H1 (cell line): ENCODE measurements around the gene ZNF776. TPM values are rescaled to one million over a fixed set of nuclear protein-coding genes. Genes with fewer than 3 reads are reported as not detected.

Source experiments
- polyA plus RNA-seq, 7 experiments: library from polyadenylated mRNA; depleted of rRNA in 3 of 7; stranded (reverse) in 5 of 7; unstranded in 2 of 7; fragments of >200 nt in 5 of 7; fragments of 200-250 nt in 2 of 7; gene quantifications; 1 replicate in 5 of 7; 2 replicates in 1 of 7; 4 replicates in 1 of 7; pipeline versions ENCODE4 v1.2.1 to v1.2.3, GENCODE V29; 2011 to 2013; ENCODE audit warnings: missing spikeins in 2 of 7, mixed read lengths in 2 of 7
- total RNA-seq: library from RNA; stranded (reverse); fragmentation: NEBNext Ultra II Directional; extraction: Animal tissue kit (Norgen Biotek cat#: 25700); gene quantifications from 2 replicates; pipeline ENCODE4 v1.2.1, GENCODE V29; 2021
- TF ChIP-seq, protein P1 (sequence below): fragments of 300-600 bp; sonication (generic); IDR thresholded peaks from 2 replicates; pipeline ENCODE4 v1.7.1; 2012; ENCODE audit warnings: low read length, moderate library complexity, mild to moderate bottlenecking, inconsistent platforms; ENCODE audit not compliant: insufficient replicate concordance

ZNF776 gene
- total and polyA plus RNA-seq, 2 of the 8 experiments (the other 6 are each of a cell fraction or from before 2014, with no cell fraction given): 7.8 to 20.5 TPM

DNA sequence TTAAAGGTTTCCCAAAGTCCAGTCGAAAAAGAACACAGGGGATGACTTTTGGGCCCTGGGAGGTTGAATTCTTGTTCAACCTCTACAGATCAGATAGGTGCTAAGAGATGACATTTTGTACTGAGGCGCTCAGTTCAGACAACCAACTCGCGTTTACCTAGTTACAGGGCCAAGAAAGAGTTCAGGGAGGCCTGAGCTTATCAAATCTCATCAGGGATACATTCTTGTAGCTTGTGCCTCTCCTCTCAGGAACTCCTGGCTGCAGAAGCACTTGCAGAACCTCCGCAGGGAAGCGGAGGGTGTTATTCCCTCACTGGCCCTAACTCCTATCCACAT lies 825 bp downstream of the ZNF776 start (continued):
- TF ChIP-seq, protein P1, sequence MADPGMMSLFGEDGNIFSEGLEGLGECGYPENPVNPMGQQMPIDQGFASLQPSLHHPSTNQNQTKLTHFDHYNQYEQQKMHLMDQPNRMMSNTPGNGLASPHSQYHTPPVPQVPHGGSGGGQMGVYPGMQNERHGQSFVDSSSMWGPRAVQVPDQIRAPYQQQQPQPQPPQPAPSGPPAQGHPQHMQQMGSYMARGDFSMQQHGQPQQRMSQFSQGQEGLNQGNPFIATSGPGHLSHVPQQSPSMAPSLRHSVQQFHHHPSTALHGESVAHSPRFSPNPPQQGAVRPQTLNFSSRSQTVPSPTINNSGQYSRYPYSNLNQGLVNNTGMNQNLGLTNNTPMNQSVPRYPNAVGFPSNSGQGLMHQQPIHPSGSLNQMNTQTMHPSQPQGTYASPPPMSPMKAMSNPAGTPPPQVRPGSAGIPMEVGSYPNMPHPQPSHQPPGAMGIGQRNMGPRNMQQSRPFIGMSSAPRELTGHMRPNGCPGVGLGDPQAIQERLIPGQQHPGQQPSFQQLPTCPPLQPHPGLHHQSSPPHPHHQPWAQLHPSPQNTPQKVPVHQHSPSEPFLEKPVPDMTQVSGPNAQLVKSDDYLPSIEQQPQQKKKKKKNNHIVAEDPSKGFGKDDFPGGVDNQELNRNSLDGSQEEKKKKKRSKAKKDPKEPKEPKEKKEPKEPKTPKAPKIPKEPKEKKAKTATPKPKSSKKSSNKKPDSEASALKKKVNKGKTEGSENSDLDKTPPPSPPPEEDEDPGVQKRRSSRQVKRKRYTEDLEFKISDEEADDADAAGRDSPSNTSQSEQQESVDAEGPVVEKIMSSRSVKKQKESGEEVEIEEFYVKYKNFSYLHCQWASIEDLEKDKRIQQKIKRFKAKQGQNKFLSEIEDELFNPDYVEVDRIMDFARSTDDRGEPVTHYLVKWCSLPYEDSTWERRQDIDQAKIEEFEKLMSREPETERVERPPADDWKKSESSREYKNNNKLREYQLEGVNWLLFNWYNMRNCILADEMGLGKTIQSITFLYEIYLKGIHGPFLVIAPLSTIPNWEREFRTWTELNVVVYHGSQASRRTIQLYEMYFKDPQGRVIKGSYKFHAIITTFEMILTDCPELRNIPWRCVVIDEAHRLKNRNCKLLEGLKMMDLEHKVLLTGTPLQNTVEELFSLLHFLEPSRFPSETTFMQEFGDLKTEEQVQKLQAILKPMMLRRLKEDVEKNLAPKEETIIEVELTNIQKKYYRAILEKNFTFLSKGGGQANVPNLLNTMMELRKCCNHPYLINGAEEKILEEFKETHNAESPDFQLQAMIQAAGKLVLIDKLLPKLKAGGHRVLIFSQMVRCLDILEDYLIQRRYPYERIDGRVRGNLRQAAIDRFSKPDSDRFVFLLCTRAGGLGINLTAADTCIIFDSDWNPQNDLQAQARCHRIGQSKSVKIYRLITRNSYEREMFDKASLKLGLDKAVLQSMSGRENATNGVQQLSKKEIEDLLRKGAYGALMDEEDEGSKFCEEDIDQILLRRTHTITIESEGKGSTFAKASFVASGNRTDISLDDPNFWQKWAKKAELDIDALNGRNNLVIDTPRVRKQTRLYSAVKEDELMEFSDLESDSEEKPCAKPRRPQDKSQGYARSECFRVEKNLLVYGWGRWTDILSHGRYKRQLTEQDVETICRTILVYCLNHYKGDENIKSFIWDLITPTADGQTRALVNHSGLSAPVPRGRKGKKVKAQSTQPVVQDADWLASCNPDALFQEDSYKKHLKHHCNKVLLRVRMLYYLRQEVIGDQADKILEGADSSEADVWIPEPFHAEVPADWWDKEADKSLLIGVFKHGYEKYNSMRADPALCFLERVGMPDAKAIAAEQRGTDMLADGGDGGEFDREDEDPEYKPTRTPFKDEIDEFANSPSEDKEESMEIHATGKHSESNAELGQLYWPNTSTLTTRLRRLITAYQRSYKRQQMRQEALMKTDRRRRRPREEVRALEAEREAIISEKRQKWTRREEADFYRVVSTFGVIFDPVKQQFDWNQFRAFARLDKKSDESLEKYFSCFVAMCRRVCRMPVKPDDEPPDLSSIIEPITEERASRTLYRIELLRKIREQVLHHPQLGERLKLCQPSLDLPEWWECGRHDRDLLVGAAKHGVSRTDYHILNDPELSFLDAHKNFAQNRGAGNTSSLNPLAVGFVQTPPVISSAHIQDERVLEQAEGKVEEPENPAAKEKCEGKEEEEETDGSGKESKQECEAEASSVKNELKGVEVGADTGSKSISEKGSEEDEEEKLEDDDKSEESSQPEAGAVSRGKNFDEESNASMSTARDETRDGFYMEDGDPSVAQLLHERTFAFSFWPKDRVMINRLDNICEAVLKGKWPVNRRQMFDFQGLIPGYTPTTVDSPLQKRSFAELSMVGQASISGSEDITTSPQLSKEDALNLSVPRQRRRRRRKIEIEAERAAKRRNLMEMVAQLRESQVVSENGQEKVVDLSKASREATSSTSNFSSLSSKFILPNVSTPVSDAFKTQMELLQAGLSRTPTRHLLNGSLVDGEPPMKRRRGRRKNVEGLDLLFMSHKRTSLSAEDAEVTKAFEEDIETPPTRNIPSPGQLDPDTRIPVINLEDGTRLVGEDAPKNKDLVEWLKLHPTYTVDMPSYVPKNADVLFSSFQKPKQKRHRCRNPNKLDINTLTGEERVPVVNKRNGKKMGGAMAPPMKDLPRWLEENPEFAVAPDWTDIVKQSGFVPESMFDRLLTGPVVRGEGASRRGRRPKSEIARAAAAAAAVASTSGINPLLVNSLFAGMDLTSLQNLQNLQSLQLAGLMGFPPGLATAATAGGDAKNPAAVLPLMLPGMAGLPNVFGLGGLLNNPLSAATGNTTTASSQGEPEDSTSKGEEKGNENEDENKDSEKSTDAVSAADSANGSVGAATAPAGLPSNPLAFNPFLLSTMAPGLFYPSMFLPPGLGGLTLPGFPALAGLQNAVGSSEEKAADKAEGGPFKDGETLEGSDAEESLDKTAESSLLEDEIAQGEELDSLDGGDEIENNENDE: no peak
